GM18502 (cell line): ENCODE measurements around the gene MARK3.

Experiments used
- ATAC-seq: cut with Tn5 transposase; IDR thresholded peaks from one replicate; pipeline ENCODE4 v1.9.1; 2021; ENCODE audit warnings: mild to moderate bottlenecking; ENCODE audit not compliant: unreplicated experiment, poor library complexity

MARK3 gene

DNA sequence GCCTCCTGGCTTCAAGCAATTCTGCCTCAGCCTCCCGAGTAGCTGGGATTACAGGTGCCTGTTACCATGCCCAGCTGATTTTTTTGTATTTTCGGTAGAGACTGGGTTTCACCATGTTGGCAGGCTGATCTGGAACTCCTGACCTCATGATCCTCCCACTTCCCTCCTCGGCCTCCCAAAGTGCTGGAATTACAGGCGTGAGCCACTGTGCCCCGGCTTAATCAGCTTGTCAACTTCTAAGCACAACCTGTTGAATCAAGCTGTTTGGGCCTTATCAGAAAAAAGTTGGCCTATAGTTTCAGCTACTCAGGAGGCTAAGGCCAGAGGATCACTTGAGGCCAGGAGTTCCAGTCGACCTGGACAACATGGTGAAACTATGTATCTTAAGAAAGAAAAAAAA lies 7.9 kb downstream of the MARK3 start:
- no peak for ATAC-seq

- ATAC-seq = no peak
Observed at GRCh38 chr14:103393676-103394626, 8.7 kb downstream of the MARK3 start.

DNA sequence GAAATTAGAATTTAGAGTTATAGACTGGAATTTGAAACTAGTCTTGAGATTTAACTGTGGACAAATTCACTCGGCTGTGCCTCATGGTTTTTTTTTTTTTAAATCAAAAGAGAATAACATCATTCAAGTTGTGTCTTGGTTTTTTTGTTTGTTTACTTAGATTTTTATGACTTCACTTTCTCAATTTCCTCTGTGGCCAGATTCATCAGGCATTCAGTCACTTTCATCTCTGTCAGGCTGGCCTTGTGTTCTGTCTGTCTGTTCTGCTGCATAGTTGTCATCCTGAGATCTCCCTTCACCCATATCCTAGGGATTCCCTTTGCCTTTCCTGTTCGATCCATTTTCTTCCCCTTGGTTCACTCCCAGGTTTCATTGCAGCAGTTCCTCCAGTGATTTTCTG lies 10.0 kb downstream of the MARK3 start:
- no peak for ATAC-seq

DNA sequence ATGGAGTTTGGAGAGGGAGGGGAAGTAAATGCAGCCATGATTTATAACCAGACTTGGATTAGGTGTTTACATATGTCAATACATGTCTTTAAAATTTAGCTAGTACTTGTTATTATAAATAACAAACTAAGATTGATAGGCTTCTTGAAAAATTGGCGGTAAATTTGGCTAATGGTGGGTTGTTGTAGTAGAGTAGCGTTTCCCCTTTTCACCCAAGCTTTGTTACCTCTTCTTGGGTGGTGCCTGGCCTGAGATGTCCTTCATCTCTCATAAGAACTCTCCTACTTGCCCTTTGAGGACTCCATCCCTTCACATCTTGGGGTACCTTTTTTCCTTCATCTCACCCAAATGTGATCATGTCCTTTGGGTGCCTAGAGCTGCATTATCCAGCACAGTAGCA lies 11.2 kb downstream of the MARK3 start:
- no peak for ATAC-seq

DNA sequence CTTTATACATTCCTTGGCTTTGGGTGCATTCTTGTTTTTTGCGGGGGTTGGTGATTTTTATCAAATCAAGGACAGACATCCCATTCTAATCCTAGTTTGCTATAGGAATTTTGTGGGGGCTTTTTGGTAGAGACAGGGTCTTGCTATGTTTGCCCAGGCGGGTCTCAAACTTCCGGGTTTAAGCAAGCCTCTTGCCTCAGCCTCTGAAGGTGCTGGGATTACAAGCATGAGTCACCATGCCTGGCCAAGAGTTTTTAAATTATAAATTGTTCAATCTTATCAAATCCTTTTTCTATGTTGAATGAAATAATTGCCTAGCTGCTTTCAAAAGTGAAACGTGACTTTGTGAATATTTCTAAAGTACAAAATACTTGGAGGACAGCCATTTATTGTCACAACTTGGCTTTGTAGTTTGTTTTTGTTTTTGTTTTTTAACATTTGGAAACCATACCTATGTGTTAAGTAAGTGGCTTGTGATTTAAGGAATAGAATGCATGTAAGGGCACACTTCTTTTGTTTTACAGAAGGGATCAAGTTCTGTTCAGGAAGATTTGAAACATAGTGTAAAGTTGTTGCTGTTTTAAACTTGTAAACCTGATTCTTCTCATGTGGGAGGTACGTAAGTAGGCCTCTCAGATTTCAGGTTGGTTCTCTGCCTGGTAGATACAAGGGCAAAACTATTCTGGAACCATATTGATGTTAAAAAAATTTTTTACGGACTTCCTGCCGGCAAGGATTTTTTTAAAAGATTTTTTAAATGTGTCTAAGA lies 13.4 kb downstream of the MARK3 start:
- ATAC-seq = no peak

GRCh38 chr14:103400537-103400936 lies 15.3 kb downstream of the MARK3 start:
- no peak for ATAC-seq

- no peak for ATAC-seq
Observed at GRCh38 chr14:103401223-103402214, 16.3 kb downstream of the MARK3 start.

- ATAC-seq = no peak
Observed at GRCh38 chr14:103402695-103403094, 17.5 kb downstream of the MARK3 start.

DNA sequence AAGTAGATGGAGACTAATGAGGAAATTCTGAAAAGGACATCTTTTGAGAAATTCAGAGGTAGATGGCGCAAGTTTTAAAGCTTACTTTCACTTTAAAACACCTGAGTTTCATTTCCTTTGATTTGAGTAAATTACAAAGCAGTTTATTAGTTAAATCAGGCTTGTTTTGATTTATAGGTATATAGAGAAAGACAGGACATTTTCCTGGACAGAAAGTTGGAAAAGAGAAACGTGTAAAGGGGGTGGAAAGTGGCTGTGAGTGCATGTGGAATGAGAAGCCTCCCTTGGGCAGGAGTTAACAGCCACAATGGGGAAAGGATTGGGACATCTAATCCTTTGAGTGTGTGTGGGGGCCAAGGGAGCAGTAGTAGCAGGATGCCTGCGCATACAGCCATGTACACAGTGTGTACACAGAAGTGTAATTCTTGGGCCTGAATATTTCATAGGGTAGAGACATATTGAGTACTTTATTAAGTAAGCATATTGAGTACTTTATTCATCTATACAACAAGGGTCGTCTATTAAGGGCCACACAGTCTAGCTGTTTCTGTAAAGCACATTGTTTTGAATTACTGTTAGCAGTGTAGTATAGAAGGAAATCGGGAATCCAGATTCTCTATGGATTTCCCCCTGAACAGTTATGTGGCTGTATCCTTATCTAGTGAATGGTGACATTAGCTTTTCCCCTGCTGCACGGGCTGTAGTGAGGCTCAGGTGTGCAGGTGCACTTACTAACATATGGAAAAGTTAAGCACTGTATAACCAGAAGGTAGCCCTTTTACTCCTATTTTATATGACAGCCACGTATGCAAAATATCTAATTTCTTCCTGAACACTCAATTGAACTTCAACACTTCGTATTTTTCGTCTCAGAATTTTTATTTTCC lies 19.1 kb downstream of the MARK3 start:
- no peak for ATAC-seq

DNA sequence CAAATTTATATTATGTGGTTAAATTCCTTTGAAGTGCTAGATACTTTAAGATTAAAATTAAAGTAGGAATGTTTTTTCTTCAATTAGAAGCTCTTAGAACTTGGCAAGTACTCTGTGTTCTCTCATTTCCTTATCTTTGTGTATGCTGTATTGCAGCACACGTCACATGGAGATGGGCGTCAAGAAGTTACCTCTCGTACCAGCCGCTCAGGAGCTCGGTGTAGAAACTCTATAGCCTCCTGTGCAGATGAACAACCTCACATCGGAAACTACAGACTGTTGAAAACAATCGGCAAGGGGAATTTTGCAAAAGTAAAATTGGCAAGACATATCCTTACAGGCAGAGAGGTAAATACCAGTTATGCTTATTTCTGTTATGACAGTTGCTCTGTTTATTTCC lies 19.7 kb downstream of the MARK3 start:
- ATAC-seq = no peak

DNA sequence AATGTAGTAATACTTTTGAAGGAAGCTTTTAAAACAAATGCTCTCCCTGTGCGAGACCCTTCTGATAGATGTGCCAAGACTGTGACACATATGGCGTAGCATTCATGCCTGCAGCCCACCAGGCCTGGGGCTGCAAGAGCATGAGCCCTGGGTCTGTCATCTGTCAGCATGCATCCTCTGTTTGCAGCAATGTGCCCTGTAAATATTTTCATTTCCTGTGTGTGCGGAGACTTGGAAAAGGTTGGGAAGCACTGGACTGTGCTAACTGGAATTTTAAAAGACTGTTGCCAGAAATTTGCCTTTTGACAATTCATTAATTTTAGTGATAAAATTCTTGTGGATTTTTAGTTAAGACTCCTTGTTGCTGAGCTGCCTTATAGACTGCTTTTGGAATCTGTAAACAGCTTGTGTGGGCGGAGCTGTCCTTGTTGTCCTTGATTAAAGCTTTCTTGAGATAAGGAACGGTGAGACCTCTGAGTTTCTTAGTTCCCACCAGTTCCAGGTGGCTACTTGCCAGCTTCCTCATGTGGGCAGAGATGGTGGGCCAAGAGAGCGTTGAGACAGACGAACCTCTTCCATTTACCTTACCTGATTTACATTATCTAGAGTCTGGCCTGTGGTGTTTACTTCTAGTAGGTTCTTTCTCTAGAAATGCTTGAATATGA lies 23.4 kb downstream of the MARK3 start:
- no peak for ATAC-seq

- ATAC-seq = no peak
Observed at GRCh38 chr14:103416916-103417315, 31.7 kb downstream of the MARK3 start.

DNA sequence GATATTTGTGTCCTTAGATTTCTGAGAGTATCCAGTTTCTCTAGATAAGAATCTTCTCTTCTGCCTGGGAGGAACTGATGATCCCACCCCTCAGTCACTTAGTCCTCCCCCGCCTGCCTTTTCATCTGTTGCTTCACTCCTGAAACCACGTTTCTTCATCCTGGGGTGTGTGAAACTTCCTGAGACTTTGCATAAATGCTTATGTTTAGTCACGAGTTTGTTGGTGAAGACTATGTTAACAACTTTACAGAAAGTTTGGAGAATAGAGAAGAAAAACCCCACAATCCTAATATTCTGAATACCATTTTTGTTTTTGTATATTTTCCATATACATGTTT lies 33.2 kb downstream of the MARK3 start:
- ATAC-seq = no peak

DNA sequence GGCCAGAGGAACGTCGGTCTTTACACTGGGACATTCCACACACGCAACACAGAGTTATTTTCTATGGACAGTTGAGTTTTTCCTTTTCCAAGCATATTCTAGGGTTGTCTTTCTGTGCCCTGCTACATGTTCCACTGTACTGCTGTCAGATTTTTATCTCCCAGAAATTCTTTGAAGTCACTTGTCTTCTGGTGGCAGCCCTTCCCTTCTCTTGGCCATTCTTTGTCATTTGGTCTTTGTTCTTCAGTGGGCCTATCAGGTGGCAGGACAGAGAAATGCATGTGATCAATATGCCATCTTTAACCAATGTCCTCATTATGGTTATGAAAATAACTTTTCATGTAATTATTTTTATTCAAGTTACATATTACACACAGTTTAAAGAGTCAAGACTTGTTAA lies 36.3 kb downstream of the MARK3 start:
- ATAC-seq = no peak

DNA sequence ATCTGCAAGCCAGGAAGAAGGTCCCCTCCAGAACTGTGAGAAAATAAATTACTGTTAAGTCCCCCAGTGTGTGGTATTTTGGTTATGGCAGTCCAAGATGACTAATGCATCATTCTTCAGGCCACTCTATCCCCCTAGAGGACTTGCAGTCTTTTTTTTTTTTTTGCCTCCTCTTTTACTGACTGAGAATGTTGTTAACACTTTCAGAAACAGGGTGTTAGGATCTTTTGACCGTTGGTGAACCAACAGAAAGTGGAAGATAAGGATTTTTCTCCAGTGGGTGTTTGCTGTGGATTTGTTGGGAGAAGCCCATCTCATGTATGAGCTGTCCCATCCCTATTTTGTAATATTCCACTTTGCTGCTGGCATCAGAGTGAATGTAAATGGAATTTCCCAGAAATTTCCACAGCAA lies 37.8 kb downstream of the MARK3 start:
- ATAC-seq = no peak

DNA sequence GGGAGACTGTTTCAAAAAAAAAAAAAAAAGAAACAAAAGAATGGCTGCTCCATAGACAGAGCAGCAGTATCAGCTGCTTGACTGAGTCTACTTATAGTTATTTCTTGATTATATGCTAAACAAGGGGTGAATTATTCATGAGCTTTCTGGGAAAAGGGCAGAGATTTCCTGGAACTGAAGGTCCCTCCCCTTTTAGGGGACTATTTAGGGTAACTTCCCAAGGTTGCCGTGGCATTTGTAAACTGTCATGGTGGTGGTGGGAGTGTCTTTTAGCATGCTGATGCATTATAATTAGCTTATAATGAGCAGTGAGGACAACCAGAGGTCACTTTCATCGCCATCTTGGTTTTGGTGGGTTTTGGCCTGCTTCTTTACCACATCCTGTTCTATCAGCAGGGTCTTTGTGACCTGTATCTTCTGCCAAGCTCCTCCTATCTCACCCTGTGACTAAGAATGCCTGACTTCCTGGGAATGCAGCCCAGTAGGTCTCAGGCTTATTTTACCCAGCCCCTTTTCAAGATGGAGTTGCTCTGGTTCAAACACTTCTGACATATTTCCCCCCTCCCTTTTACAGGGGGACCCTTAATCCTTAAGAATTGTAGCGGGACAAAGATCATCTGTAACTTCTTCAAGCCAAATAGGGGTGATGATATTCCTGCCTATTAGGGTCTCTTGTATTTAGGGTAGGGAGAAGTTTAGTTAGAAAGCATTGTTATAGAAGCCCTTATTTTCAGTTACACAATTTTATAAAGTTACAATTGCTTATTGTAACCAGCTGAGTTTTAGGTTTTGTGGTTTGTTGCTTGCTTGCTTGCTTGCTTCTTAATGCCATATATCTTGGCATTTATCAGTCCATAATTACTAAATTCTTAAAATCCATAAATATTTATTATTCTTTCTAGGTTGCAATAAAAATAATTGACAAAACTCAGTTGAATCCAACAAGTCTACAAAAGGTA lies 42.5 kb downstream of the MARK3 start:
- no peak for ATAC-seq

DNA sequence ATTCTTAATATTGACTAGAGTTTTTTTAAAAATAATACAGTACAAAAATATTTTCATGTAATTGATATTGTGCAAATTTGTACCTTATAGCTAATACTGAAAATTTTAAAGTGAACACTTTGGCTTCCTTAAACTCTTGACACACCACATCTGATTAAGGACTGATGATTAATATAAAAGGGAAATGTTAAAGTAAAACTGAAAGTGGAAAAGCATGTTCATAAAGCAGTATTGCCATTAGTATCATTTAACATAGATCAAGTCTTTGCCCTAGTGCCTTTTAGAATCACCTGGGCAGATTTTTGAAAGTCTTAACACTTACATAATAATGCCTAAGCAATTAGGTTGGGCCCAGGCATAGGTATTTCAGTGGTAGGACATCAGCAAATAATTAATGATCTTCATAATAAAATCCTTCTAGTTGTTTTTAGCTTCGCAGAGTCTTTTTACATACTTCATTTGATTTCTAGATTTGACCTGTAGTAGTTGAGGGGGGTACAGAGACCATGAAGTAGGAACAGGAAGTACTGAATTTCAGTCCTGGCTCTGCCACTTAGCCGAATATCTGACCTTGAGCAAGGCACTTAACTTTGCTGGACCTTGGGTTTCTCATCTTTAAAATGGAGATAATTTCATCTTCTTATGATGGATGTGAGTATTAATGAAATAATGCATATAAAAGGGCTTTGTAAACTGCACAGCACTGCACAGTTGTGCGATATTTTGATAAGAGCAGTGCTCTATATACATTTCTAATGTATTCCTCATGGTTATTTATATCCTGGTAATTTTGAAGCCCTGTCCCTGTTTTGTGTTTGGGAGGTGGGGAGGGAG lies 43.7 kb downstream of the MARK3 start:
- no peak for ATAC-seq
